Endodermal cell (in vitro differentiated cells): Measurements from ENCODE around the gene HORMAD1. TPM values are rescaled to one million over a fixed set of nuclear protein-coding genes. Genes with fewer than 3 reads are reported as not detected.
"Not testable (repeated sequence)": the region's sequence is repeated elsewhere in the genome, so short reads cannot be mapped to it uniquely, and the experiment has no call there.

Source experiments
- DNase-seq: peaks from one replicate; pipeline ENCODE4 v3.0.0-alpha.2; 2017
- H3K27ac ChIP-seq: 2 replicates; pipeline ENCODE4 v1.5.1; 2013; ENCODE audit warnings: mild to moderate bottlenecking, low read depth, low read length, moderate library complexity
- H3K27me3 ChIP-seq: 2 replicates; pipeline ENCODE4 v1.6.1; 2013; ENCODE audit warnings: mild to moderate bottlenecking, low read length, moderate library complexity; ENCODE audit not compliant: insufficient read depth, control insufficient read depth, poor library complexity, severe bottlenecking
- H3K36me3 ChIP-seq: 2 replicates; pipeline ENCODE4 v1.7.0; 2013; ENCODE audit warnings: mild to moderate bottlenecking, low read length, moderate library complexity; ENCODE audit not compliant: control insufficient read depth, insufficient read depth
- H3K4me1 ChIP-seq: one replicate; pipeline ENCODE4 v1.7.0; 2013; ENCODE audit warnings: low read length; ENCODE audit not compliant: control insufficient read depth, insufficient read depth
- H3K4me3 ChIP-seq: 2 replicates; pipeline ENCODE4 v1.5.1; 2013; ENCODE audit warnings: mild to moderate bottlenecking, low read length, moderate library complexity
- H3K9ac ChIP-seq: 2 replicates; pipeline ENCODE4 v1.6.1; 2013; ENCODE audit warnings: mild to moderate bottlenecking, low read length, moderate library complexity; ENCODE audit not compliant: poor library complexity, severe bottlenecking; ENCODE audit errors: extremely low read depth
- H3K9me3 ChIP-seq: 2 replicates; pipeline ENCODE4 v1.6.1; 2013; ENCODE audit warnings: mild to moderate bottlenecking, low read length, moderate library complexity; ENCODE audit not compliant: control insufficient read depth
- H3K27ac Mint-ChIP-seq: 2 replicates; pipeline ENCODE4 v1.8.0; 2020; ENCODE audit warnings: mixed read lengths
- H3K27me3 Mint-ChIP-seq: 2 replicates; pipeline ENCODE4 v1.8.0; 2021; ENCODE audit warnings: mild to moderate bottlenecking, mixed read lengths; ENCODE audit not compliant: insufficient read depth
- H3K36me3 Mint-ChIP-seq: 2 replicates; pipeline ENCODE4 v1.8.0; 2020; ENCODE audit warnings: low read depth, mixed read lengths
- H3K4me1 Mint-ChIP-seq: 2 replicates; pipeline ENCODE4 v1.8.0; 2020; ENCODE audit warnings: mixed read lengths
- H3K4me3 Mint-ChIP-seq: 2 replicates; pipeline ENCODE4 v1.8.0; 2020; ENCODE audit warnings: mild to moderate bottlenecking, moderate library complexity, mixed read lengths
- H3K9me3 Mint-ChIP-seq: 2 replicates; pipeline ENCODE4 v1.8.0; 2020; ENCODE audit warnings: mild to moderate bottlenecking, mixed read lengths
- WGBS, 2 experiments: methylation state at CpG; one replicate each; pipeline versions ENCODE4 v1.1.5 to v1.1.7; 2013; ENCODE audit warnings: missing lambda C conversion rate in 2 of 2, mixed read lengths in 1 of 2; ENCODE audit not compliant: insufficient coverage in 1 of 2, insufficient read length in 1 of 2; 5-methylcytosine and 5-hydroxymethylcytosine counted together
- total RNA-seq, 2 donors: library from RNA; stranded (reverse); fragmentation: NEBNext Ultra II Directional in 1 of 2; extraction: Animal tissue kit (Norgen Biotek cat#: 25700) in 1 of 2; gene quantifications; 2 replicates in 1 of 2; 3 replicates in 1 of 2; pipeline ENCODE4 v1.2.1, GENCODE V29; 2021
- TF ChIP-seq, protein P1 (sequence below): fragments of 200-600 bp; sonication (generic); conservative IDR thresholded peaks from 2 replicates; pipeline ENCODE4 v1.5.0; 2021; ENCODE audit warnings: antibody characterized with exemption, mild to moderate bottlenecking

HORMAD1 gene
- total RNA-seq, 2 donors from 2014 or later = not detected

DNA sequence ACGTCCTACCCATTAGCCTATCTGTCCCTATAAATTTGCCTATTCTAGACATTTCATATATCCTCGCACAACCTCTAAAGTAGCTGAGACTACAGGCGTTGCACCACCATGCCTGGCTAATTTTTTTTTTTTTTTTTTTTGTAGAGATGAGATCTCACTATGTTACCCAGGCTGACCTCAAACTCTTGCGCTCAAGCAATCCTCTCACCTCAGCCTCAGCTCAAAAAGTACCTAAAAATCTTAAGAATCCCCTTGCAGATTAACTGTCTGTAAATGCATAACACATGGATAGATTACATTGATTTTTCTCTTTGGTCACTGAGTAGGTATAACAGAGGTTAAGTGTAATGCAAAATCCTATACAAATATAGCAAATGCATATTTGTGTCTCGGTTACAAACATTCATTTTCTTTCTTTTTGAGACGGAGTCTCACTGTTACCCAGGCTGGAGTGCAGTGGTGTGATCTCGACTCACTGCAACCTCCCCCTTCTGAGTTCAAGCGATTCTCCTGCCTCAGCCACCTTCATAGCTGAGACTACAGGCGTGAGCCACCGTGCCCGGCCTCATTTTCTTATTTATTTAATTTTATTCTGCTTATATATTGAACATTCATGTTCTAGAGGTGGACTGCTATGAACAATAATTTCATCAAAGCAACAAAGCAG is 2.3 kb downstream of the HORMAD1 start:
- Mint-ChIP-seq H3K4me1 (peaks cover 1% of the 10 kb centered on the region), H3K4me3 (no peak overlapping the region), H3K27ac (no peak overlapping the region), H3K36me3 (no peaks in the 10 kb centered on the region), H3K9me3 (peaks cover 7% of the 10 kb centered on the region), H3K27me3 (no peaks in the 10 kb centered on the region)
- H3K27me3 ChIP-seq = no peaks in the 10 kb centered on the region
- WGBS, 2 experiments = 78 to 89% methylated on average over 4 to 8 of the region's 11 CpGs
- no peak overlapping the region for H3K27ac ChIP-seq
- no peak overlapping the region for H3K4me3 ChIP-seq
- H3K9me3 ChIP-seq = peaks cover 2% of the 10 kb centered on the region
- no peak for DNase-seq
- no peaks in the 10 kb centered on the region for H3K4me1 ChIP-seq
- TF ChIP-seq, protein P1, sequence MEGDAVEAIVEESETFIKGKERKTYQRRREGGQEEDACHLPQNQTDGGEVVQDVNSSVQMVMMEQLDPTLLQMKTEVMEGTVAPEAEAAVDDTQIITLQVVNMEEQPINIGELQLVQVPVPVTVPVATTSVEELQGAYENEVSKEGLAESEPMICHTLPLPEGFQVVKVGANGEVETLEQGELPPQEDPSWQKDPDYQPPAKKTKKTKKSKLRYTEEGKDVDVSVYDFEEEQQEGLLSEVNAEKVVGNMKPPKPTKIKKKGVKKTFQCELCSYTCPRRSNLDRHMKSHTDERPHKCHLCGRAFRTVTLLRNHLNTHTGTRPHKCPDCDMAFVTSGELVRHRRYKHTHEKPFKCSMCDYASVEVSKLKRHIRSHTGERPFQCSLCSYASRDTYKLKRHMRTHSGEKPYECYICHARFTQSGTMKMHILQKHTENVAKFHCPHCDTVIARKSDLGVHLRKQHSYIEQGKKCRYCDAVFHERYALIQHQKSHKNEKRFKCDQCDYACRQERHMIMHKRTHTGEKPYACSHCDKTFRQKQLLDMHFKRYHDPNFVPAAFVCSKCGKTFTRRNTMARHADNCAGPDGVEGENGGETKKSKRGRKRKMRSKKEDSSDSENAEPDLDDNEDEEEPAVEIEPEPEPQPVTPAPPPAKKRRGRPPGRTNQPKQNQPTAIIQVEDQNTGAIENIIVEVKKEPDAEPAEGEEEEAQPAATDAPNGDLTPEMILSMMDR = no peak
- no peaks in the 10 kb centered on the region for H3K36me3 ChIP-seq
- no peak overlapping the region for H3K9ac ChIP-seq

DNA sequence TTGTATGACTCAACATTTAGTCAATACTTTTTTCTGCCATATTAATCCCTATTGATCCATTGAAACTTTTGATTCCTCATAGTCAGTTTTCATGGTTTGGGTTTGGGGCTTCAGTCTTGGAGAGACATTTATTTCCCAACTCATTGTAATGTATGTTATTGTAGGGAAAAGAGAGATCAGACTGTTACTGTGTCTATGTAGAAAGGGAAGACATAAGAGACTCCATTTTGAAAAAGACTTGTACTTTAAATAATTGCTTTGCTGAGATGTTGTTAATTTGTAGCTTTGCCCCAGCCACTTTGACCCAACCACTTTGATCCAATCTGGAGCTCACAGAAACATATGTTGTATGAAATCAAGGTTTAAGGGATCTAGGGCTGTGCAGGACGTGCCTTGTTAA is 11.7 kb downstream of the HORMAD1 start:
- H3K27ac Mint-ChIP-seq, H3K36me3 Mint-ChIP-seq, H3K9me3 ChIP-seq, DNase-seq, H3K36me3 ChIP-seq, H3K9ac ChIP-seq, H3K27me3 Mint-ChIP-seq, H3K4me3 Mint-ChIP-seq, H3K4me3 ChIP-seq, H3K27ac ChIP-seq, H3K9me3 Mint-ChIP-seq, H3K27me3 ChIP-seq, H3K4me1 ChIP-seq: not testable (repeated sequence)
- peaks cover 23% of the 10 kb centered on the region for H3K4me1 Mint-ChIP-seq
- 85% methylated on average over 1 of the region's 1 CpG; no CpG with 5 or more reads in 1 of the 2 experiments for WGBS, 2 experiments

DNA sequence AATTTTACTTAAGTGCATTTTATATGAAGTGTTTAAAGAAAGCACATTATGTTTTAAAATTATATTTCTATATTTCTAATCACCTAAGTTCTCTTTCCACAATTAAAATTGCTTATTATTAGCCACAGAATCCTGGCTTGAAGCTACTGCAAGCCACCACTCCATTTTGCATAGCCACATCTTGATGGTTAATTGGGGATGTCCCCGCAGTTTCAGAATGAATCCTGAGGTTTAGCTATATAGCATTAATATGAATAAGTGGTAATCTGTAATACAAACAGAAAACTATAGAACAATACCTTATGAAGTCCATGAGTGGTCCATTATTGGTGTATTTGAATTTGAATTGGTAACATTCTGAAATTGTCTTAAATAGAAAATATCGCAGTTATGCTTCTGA is 12.1 kb downstream of the HORMAD1 start:
- Mint-ChIP-seq H3K27me3 (no peaks in the 10 kb centered on the region), H3K36me3 (no peaks in the 10 kb centered on the region), H3K4me3 (no peak overlapping the region), H3K27ac (no peak overlapping the region), H3K9me3 (no peaks in the 10 kb centered on the region), H3K4me1 (peaks cover 23% of the 10 kb centered on the region)
- no peaks in the 10 kb centered on the region for H3K36me3 ChIP-seq
- no peak overlapping the region for H3K27ac ChIP-seq
- TF ChIP-seq, protein P1 = no peak
- H3K4me1 ChIP-seq = no peaks in the 10 kb centered on the region
- H3K27me3 ChIP-seq = no peaks in the 10 kb centered on the region
- no peak for DNase-seq
- H3K9me3 ChIP-seq = no peaks in the 10 kb centered on the region
- no peak overlapping the region for H3K4me3 ChIP-seq
- no peak overlapping the region for H3K9ac ChIP-seq
- WGBS, 2 experiments = 100% methylated on average over 1 of the region's 2 CpGs; no CpG with 5 or more reads in 1 of the 2 experiments

DNA sequence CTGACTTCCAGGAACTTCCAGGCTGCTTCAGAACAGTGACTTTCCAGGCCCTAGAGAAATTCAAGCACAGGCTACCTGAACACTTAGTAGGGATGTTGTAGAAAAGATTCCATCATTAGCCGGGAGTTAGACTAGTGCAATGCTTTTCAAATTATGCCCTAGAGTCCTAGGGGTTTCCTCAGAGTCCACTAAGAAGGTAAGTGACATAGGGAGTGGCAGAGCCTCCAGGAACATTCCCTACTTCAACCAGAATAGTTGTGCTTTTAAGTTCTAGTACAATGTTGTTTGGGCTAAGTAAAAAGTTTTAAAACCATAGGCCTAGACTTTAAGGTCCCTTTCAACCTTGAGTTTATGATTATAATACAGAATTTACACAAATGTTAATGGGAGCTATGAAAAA is 14.6 kb downstream of the HORMAD1 start:
- Mint-ChIP-seq H3K36me3 (no peaks in the 10 kb centered on the region), H3K27ac (no peak overlapping the region), H3K27me3 (no peaks in the 10 kb centered on the region), H3K4me1 (peaks cover 21% of the 10 kb centered on the region), H3K4me3 (no peak overlapping the region), H3K9me3 (no peaks in the 10 kb centered on the region)
- Histone ChIP-seq H3K4me1 (no peaks in the 10 kb centered on the region), H3K27ac (no peak overlapping the region), H3K36me3 (no peaks in the 10 kb centered on the region), H3K9me3 (no peaks in the 10 kb centered on the region), H3K27me3 (no peaks in the 10 kb centered on the region), H3K4me3 (no peak overlapping the region), H3K9ac (no peak overlapping the region)
- 90% methylated on average over 1 of the region's 1 CpG; no CpG with 5 or more reads in 1 of the 2 experiments for WGBS, 2 experiments
- DNase-seq = no peak
- TF ChIP-seq, protein P1 = no peak
